Stomach smooth muscle (tissue), 2 donors: ENCODE results near the gene LAMC2.

ENCODE experiments used
- H3K27ac ChIP-seq: one replicate; pipeline ENCODE4 v1.7.0; 2013; ENCODE audit warnings: mild to moderate bottlenecking, low read length, inconsistent platforms
- H3K27me3 ChIP-seq, 2 donors: one replicate each; pipeline ENCODE4 v1.7.0; 2013; ENCODE audit warnings: low read length in 2 of 2; ENCODE audit not compliant: insufficient read depth in 2 of 2, control insufficient read depth in 1 of 2
- H3K36me3 ChIP-seq, 2 donors: one replicate each; pipeline ENCODE4 v1.7.0; 2013; ENCODE audit warnings: low read length in 2 of 2; ENCODE audit not compliant: control insufficient read depth in 2 of 2, insufficient read depth in 2 of 2
- H3K4me1 ChIP-seq: one replicate; pipeline ENCODE4 v1.7.0; 2013; ENCODE audit warnings: low read length; ENCODE audit not compliant: control insufficient read depth, insufficient read depth
- H3K4me3 ChIP-seq, 2 donors: one replicate each; pipeline ENCODE4 v1.7.0; 2013; ENCODE audit warnings: low read length in 2 of 2
- H3K9ac ChIP-seq, 2 donors: one replicate each; pipeline ENCODE4 v1.7.0; 2013; ENCODE audit warnings: low read length in 2 of 2, mild to moderate bottlenecking in 1 of 2
- H3K9me3 ChIP-seq, 2 donors: one replicate each; pipeline ENCODE4 v1.7.0; 2013; ENCODE audit warnings: low read length in 2 of 2; ENCODE audit not compliant: control insufficient read depth in 2 of 2
- donor health status: healthy.
- donor health status: Pancreatic carcinoma.

LAMC2 gene

GRCh38 chr1:183285256-183285655 lies 99.2 kb downstream of the LAMC2 start:
- H3K36me3 ChIP-seq: no peaks in the 10 kb centered on the region
- H3K9me3 ChIP-seq: peaks cover 0 to 2% of the 10 kb centered on the region in 2 donors
- H3K4me3 ChIP-seq: no peak overlapping the region
- no peak overlapping the region for H3K9ac ChIP-seq
- H3K27ac ChIP-seq: no peak overlapping the region
- peaks cover 45% of the 10 kb centered on the region for H3K4me1 ChIP-seq
- no peaks in the 10 kb centered on the region for H3K27me3 ChIP-seq

DNA sequence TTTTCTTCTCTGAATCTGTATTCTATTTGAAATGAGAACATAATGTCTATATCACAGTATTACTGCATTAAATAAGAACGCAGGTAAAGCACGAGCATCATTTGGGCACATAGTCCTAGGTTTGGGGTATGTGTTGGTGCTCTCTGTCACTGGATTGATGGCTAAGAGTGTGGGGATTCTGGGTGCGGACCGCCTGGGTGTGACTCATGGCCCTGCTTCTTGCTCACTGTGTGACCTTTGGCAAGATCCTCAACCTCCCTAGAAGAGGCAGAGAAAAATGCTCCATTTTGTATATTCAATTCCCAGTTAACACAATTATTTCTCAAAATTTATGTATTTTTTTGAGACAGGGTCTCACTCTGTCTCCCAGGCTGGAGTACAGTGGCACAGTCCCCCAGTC lies 99.7 kb downstream of the LAMC2 start:
- Histone ChIP-seq H3K4me1 (peaks cover 47% of the 10 kb centered on the region), H3K36me3 (no peaks in the 10 kb centered on the region), H3K27ac (no peak overlapping the region), H3K9me3 (peaks cover 0 to 2% of the 10 kb centered on the region in 2 donors), H3K9ac (no peak overlapping the region), H3K27me3 (no peaks in the 10 kb centered on the region), H3K4me3 (no peak overlapping the region)

DNA sequence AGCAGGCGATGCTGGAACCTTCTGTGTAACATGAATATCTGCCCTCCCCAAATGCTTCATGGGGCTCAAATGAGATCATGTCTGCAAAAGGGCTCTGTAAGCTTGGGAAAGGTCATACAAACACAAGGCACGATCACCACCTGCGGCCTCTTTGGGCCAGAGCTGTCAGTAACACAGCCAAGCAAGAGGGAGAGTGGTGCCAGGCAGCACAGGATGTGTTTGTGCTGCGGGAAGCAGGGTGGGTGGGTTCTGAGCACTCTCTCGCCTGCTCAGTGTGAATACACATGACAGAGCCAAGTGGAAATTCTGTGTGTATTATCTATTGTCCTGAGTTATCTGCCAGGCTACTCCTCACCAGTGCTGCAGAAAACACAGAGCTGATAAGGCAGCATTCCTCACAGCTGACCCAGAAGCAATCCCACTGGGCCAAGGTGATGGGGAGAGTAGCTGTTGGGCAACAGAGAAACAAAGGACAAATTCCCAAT lies 101.2 kb downstream of the LAMC2 start:
- Histone ChIP-seq H3K4me3 (no peak overlapping the region), H3K27me3 (no peaks in the 10 kb centered on the region), H3K36me3 (no peaks in the 10 kb centered on the region), H3K9me3 (peaks cover 0 to 2% of the 10 kb centered on the region in 2 donors), H3K9ac (no peak overlapping the region), H3K27ac (peak overlapping the region; percentile 64), H3K4me1 (peaks cover 45% of the 10 kb centered on the region)

DNA sequence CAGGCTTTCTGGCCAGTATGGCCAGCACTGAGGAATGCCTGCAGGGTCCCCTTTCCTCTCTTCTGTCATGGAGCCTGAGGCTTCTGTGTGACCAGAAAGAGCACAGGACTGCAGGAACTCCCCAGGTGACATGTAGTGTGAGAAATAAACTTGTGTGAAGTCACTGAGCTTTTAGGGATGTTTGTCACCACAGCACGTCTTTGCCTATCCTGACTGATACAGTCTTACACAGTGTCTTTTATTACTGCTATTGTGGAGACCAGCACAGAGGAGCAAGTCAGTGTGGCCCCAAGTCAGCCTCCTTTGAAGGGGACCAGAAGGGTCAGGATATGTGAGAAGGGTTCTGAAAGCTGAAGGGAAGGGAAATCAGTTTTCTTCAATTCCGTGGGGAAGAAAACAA lies 102.5 kb downstream of the LAMC2 start:
- Histone ChIP-seq H3K27ac (peak overlapping the region; percentile 37), H3K27me3 (no peaks in the 10 kb centered on the region), H3K36me3 (no peaks in the 10 kb centered on the region), H3K4me1 (peaks cover 37% of the 10 kb centered on the region), H3K9ac (no peak overlapping the region), H3K9me3 (peaks cover 0 to 2% of the 10 kb centered on the region in 2 donors), H3K4me3 (no peak overlapping the region)

GRCh38 chr1:183289051-183289496 lies 103.0 kb downstream of the LAMC2 start:
- Histone ChIP-seq H3K9me3 (peaks cover 0 to 2% of the 10 kb centered on the region in 2 donors), H3K9ac (no peak overlapping the region), H3K4me1 (peaks cover 37% of the 10 kb centered on the region), H3K27ac (peak overlapping the region; percentile 37), H3K36me3 (no peaks in the 10 kb centered on the region), H3K27me3 (no peaks in the 10 kb centered on the region), H3K4me3 (no peak overlapping the region)

DNA sequence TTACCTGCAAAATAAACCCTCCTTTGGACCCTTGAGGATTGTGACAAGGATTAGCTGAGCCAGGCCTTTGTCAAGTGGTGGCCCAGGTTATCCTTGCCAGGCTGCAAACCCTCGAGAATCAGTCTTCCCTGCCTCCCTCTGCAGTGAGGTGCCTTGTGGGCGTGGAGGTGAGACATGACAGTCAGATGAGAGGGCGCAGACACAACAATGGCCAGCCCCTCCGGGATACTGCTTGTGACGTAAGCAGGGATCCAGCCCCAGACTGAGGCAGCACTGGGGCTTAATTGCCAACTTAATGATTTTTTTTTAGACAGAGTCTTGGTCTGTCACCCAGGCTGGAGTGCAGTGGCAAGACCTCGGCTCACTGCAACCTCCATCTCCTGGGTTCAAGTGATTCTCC lies 104.6 kb downstream of the LAMC2 start:
- no peaks in the 10 kb centered on the region for H3K36me3 ChIP-seq
- no peak overlapping the region for H3K9ac ChIP-seq
- no peak overlapping the region for H3K27ac ChIP-seq
- H3K4me1 ChIP-seq: peaks cover 37% of the 10 kb centered on the region
- peaks cover 0 to 2% of the 10 kb centered on the region in 2 donors for H3K9me3 ChIP-seq
- H3K27me3 ChIP-seq: no peaks in the 10 kb centered on the region
- H3K4me3 ChIP-seq: no peak overlapping the region

GRCh38 chr1:183291216-183291762 lies 105.2 kb downstream of the LAMC2 start:
- no peaks in the 10 kb centered on the region for H3K27me3 ChIP-seq
- H3K9ac ChIP-seq: peak overlapping the region in 1 of 2 donors; percentile 52
- no peak overlapping the region for H3K4me3 ChIP-seq
- peaks cover 37% of the 10 kb centered on the region for H3K4me1 ChIP-seq
- H3K27ac ChIP-seq: peak overlapping the region; percentile 55
- no peaks in the 10 kb centered on the region for H3K36me3 ChIP-seq
- peaks cover 0 to 2% of the 10 kb centered on the region in 2 donors for H3K9me3 ChIP-seq

- Histone ChIP-seq H3K9me3 (peaks cover 0 to 2% of the 10 kb centered on the region in 2 donors), H3K27ac (peak overlapping the region; percentile 55), H3K27me3 (no peaks in the 10 kb centered on the region), H3K36me3 (no peaks in the 10 kb centered on the region), H3K4me1 (peaks cover 32% of the 10 kb centered on the region), H3K9ac (peak overlapping the region in 1 of 2 donors; percentile 52), H3K4me3 (peak overlapping the region in 1 of 2 donors; percentile 8)
Measured at GRCh38 chr1:183291802-183292514, 105.9 kb downstream of the LAMC2 start.

GRCh38 chr1:183293241-183293640 lies 107.2 kb downstream of the LAMC2 start:
- H3K9ac ChIP-seq: no peak overlapping the region
- peaks cover 0 to 2% of the 10 kb centered on the region in 2 donors for H3K9me3 ChIP-seq
- peaks cover 24% of the 10 kb centered on the region for H3K4me1 ChIP-seq
- no peaks in the 10 kb centered on the region for H3K36me3 ChIP-seq
- H3K4me3 ChIP-seq: no peak overlapping the region
- H3K27ac ChIP-seq: no peak overlapping the region
- H3K27me3 ChIP-seq: no peaks in the 10 kb centered on the region

DNA sequence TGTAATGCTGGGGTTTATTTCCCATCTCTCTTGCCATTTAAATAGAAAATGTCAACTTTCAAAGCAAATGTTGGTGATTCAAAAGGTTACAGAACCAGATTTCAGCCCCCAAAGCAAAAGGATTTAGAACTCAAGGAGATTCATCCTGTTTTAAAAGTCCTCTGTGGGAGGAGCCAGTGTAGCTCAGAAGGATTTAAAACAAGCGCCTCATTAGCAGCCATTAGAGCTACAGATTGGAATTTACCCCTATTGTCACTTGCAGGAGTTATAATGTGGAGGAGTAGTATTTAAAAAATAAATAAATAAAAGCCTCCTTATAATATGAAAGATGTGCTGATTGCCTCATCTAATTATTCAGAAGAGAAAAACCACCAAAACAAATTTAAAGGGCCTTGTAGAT lies 107.8 kb downstream of the LAMC2 start:
- H3K36me3 ChIP-seq: no peaks in the 10 kb centered on the region
- H3K9ac ChIP-seq: no peak overlapping the region
- no peaks in the 10 kb centered on the region for H3K27me3 ChIP-seq
- peaks cover 24% of the 10 kb centered on the region for H3K4me1 ChIP-seq
- no peak overlapping the region for H3K27ac ChIP-seq
- no peaks in the 10 kb centered on the region for H3K9me3 ChIP-seq
- H3K4me3 ChIP-seq: no peak overlapping the region
